M059J (cell line): ENCODE results near the gene BTBD16. TPM values are rescaled to one million over a fixed set of nuclear protein-coding genes. Genes with fewer than 3 reads are reported as not detected.

Source experiments
- DNase-seq: peaks from one replicate; pipeline ENCODE4 v3.0.0-alpha.2; 2012; ENCODE audit warnings: low read depth
- total RNA-seq: library from RNA; depleted of rRNA; stranded (reverse); fragments of >200 nt; shearing (Covaris generic); gene quantifications from 2 replicates; pipeline ENCODE4 v1.2.3, GENCODE V29; 2014

The BTBD16 gene
- total RNA-seq, 1 experiment from 2014 or later = 0.05 TPM

DNA sequence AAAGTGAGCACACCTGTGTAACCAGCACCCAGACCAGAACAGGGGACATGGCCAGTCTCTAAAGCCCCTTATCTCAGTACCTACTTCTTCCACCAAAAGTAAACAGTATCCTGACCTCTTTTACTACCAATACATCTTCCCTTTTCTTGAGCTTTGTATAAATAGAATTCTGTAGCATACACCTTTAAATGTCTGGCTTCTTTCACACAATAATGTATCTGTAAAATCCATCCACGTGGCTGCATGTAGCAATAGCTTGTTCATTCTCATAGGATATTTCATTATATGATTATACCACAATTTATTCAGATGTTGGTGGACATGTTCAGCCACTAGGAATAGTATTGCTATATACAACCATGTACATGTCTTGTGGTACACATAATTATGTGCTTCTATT is 40.6 kb downstream of the BTBD16 start:
- no peak for DNase-seq

DNA sequence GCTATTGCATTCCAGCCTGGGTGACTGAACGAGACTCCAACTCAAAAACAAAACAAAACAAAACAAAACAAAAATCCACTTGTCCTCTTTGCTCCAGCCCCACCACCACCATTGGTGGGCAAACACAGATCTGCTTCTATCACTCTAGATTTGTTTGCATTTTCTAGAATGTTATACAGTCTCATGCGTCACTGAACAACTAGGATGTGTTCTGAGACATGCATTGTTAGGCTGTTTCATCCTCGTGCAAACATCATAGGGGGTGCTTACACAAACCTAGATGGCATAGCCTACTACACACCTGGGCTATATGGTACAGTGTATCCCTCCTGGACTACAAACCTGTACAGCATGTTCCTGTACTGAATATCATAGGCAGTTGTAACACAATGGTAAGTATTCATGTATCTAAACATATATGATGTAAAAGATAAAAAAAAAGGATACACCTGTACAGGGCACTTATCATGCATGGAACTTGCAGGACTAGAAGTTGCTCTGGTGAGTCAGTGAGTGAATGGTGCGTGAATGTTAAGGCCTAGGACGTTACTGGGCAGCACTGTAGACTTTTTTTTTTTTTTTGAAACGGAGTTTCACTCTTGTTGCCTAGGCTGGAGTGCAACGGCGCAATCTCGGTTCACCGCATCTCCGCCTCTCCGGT is 45.3 kb downstream of the BTBD16 start:
- no peak for DNase-seq

DNA sequence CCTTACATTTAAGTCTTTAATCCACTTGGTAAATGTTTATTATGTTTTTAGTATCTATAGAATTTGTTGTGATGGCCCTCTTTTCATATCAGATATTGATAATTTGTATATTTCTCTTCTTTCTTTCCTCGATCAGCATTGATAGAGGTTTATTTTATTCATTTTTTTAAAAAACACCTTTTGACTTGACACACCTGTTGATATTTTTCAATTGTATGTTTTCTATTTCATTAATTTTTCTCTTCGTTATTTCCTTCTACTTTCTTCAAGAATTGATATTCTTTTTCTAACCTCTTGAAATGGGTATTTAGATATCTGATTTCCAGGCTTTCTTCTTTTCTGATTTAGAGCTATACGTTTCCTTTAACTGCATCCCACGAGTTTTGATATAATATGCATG is 50.9 kb downstream of the BTBD16 start:
- DNase-seq = no peak

GRCh38 chr10:122323189-122323588 is 52.1 kb downstream of the BTBD16 start:
- DNase-seq = no peak

DNA sequence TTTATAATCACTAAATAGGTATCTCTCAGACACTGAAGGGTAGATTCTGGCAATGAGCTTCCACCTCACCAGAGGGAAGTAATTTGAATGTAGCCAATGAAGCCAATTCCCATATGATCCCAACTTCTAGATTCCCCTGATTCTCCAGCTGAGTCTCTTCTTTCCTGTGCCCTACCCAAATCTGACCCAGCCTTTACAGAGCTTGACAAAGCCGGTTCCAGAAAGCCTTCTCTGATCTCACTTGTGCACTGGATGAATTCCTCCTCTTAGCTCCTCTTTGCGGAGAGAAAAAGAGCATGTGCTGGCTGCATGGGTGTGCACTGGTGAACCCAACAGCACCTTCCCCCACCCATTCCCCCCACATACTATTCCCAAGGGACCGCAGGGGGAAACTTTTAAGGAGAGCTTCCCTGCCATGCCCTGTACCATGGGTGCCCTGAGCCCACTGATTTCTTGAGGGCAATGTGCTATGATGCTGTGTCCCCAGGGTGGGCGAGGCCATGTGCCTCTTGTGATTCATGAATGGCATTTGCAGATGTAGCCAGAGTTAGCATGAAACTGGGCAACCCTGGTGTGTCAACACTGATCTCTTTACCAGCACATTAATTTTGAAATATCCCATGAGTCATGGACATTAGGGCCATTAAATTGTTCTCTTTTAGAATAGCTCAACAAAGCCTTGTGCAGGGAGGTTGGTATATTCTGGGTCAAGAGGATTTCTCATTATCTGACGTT is 53.0 kb downstream of the BTBD16 start:
- DNase-seq = peak; percentile 52

DNA sequence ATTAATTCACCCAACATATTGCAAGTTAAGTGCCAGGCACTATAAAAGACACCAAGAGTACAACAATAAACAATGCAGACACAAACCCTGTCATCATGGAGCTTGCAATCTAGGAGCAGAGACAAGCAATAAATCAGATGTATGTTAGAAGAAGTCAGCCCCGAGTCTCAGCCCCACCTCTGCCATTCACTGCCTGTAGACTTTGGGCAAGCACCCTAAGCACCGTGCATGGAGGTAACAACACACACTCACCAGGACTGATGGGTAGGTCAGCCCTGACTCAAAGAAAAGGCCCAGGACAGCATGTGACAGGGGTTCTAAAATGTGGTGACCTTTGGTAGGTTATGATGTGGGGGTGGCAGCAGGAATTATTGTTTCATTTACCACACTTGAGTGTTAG is 54.1 kb downstream of the BTBD16 start:
- no peak for DNase-seq

GRCh38 chr10:122326385-122326784 is 55.3 kb downstream of the BTBD16 start:
- DNase-seq = no peak

DNA sequence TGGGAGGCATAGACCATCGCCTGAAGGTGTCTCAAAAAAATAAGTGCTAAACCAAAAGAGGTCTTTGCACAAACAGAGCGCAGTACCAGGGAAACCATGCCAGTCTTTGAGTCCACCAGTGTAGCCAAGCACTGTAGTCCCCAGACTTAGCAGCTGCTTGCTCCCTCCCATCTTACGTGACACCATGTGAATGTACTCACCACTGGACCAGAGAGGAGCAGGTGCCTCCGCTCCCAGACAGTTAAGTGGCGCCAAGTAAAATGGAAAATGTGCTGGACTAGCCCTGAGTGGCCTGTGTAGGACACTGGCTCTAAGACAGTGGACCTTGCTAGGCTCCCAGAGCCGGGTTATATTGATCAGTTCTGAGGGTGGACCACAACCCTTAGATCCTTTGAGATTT is 55.7 kb downstream of the BTBD16 start:
- DNase-seq = no peak

DNA sequence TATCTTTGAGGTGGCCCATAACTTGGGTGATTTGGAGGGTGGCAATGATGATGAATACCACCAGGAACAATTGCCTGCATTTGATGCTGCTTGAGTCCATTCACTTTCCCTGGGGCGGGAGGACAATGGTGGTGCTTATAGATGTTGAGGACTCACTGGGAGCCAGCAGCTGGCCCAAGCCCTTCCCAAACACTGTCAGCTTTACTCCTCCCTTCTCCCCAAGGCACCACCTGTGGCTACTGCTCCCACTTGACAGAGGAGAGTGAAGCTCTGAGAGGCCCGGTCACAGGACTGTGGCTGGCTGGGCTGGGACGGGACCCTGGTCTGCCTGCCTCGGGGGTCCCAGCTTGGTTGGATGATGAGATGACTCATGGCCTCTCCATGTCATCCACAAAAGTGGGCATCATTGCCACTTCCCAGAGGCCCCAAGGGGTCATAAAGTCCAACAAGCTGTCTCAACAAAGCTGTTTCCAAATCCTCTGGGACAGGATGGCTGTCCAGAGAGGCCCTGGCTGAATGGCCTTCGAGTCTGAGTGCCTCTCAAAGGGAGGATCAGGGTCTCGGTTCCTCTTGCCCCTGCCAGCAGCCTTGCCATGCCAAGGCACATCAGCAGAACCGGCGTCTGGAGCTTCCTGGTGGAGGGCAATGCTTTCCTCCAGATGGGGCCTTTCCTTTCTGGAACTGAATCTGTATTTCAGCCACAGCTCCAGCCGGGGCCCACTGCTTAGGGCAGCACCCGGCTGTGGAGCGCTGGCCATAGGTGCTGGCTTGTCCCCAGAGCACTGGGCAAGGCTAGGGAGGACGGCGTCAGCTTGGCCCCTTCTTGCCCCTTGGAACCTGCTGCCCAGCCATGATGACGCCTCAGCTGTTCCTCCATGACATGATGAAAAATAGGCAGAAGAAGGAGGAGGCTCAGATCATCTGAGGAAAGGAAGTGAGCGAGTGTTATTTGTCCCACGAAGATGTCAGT is 56.4 kb downstream of the BTBD16 start:
- DNase-seq = no peak

- DNase-seq = no peak
Measured at GRCh38 chr10:122328676-122329075, 57.6 kb downstream of the BTBD16 start.

GRCh38 chr10:122329416-122329815 is 58.3 kb downstream of the BTBD16 start:
- no peak for DNase-seq

GRCh38 chr10:122331100-122331499 is 60.0 kb downstream of the BTBD16 start:
- DNase-seq = no peak

DNA sequence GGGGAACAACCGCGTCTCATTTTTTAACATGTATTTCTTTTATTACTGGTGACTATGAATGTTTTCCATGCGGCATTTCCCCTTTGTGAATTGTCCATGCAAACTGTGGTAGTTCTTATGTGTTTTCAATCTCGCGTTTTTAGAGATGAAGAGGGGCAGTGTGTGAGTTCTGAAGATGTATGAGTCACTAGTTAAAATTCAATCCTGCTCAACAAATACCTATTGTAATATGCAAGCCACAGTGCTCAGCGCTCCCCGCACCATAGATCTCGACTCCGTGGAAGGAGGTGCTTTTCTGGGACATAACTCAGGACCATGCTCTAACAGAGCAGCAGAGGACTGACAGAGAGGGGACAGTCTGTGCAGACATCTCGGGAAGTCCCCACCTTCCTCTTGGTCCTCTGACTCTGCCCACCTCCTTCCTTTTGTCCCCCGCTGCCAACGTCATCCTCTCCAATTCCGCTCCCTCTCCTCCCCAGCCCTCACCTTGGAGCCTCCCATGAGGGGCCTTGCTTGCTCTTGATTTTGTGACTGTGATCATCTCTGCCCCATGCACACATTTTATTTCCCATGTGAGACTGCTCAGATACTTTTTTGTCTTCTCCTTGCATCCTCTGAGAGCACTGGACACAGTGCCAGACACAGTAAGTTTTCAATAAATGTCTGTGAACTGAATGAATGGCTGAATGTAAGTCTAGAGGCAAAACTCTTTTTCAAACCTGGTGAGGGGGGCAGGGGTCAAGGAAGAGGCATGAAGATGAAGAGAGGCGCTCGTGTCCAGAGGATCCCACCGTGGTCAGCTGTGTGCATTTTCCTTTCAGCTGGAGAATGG is 60.7 kb downstream of the BTBD16 start:
- DNase-seq = peak; percentile 29

DNA sequence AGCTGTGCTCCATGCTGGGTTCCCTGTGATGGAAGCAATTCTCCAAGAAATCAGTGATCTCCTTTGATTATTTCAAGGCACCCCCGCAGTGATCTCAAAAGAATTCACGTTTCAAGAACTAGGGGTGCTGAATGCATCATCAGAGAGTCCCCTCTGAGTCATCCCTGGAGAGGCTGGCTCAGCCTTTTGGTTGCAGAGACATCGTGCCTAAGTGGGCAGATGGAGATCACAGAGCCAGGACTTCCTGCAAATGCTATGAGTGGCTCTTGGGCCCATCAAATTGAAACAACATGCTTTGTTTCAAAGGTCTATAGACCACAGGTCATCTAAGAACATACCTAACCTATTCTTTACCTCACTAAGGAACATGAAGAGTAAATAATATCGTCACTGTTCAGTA is 61.9 kb downstream of the BTBD16 start:
- DNase-seq = peak; percentile 26

DNA sequence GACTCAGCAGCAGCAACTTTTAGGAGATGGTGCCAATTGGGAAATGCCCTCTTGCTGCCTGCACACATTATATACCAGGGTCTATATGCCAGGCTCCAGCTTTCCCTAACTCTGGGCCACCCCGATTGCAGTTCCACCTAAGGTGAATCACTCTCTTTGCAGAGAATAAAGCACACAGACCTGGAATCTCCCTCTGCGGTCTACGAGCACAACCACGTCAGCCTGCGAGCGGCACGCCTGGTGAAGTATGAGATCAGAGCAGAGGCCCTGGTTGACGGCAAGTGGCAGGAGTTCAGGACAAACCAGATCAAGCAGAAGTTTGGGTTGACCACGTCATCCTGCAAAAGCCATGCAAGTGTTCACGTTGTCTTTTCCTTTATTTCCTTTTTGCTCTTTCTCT is 65.2 kb downstream of the BTBD16 start:
- DNase-seq = no peak

DNA sequence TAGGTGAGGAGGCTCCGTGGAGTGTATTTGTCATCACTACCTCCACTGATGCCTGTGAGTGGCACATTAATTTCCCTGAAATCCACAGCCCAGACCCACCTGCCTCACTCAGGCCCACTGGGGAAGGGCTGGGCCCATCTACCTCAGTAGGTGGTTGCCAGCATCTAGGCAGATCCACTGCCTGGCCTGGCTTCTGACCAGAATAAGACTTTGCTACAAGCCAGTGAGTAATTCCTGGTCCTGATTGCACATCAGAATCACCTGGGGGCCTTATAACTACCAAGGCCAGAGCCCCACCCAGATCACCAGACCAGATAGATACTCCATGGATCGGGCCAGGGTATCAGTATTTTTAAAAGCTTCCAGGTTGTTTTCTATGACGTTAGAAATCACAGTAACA is 65.9 kb downstream of the BTBD16 start:
- DNase-seq = no peak

DNA sequence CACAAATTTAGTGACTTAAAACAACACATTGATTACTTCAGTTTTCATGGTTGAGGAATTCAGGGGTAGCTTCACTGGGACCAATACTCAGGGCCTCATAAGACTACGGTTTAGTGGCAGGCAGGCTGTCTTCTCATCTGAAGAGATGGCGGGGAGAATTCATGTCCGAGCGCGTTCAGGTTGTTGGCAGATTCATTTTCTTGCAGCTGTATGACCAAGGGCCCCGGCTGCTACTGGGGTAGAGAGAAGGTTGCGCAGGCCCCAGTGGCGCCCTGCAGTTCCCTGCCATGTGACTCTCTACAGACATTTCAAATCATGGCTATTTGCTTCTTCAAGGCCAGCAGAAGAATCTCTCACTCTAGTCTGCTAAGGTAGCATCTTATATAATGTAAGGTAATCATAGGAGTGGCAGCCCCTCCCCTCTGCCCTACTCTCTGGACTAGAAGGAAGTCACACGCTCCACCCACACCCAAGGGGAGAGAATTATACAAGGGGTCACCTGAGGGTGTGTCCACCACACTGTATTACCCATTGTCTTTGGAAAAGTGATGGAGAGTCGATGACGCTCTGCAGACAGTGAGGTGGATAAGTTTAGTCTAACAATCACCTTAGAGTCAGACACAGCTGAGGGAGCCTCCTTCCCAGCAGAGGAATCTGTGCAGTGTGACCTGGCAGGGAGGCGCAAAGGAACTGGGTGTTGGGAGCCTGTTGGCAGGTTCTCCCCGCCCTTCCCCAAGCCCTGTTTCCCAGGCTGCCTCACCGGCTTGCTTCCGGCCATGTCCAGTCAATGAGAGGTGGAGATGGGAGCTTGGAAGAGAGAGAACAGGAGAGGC is 67.7 kb downstream of the BTBD16 start:
- no peak for DNase-seq

DNA sequence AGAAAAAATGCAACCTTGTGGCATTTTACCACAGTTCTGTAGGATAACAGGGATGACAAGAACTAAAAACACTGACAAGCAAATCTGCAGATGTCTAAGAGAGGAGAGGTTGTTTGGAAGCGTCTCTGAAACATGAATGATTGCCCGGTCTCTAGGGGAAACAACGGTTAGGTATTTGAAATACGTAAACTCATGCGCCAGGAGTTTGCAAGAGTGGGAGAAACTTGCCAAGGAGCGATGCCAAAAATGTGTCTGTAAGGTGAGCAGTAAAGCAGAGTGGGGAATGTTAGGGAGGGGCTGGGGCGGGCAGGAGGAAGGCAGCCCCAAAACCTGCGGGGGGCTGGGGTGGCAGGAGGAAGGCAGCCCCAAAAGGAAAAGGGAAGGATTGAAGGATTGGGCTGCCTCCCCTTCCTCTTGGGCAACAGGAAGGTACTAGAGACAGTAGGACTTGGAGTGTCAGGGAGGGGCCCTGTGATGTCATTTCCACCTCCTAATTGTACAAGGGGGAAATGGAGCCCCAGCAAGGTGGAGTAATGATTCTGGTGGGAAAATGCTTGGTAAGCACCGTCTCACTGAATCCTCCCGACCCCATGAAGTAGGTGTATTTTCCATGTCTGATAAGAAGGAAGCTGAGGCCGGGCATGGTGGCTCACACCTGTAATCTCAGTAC is 70.2 kb downstream of the BTBD16 start:
- no peak for DNase-seq

GRCh38 chr10:122342293-122343134 is 71.4 kb downstream of the BTBD16 start:
- DNase-seq = peak; percentile 52
